Left lung (tissue), 10 donors: ENCODE results near the gene RPS27. TPM values are rescaled to one million over a fixed set of nuclear protein-coding genes. Genes with fewer than 3 reads are reported as not detected.
A peak's percentile ranks its signal among the peaks of the same experiment; 100 is the strongest.
"Not testable (repeated sequence)": the region's sequence is repeated elsewhere in the genome, so short reads cannot be mapped to it uniquely, and the experiment has no call there.

Experiments
- ATAC-seq: fragments of 200-7000 bp; cut with Tn5 transposase; one replicate; pipeline ENCODE4 v1.9.1; 2020; ENCODE audit warnings: moderate library complexity
- DNase-seq, 4 donors: peaks; one replicate each; pipeline ENCODE4 v3.0.0-alpha.2; 2013 to 2020
- H3K27ac ChIP-seq, 2 donors: fragments of 200-600 bp; sonication (generic) in 1 of 2; one replicate each; pipeline versions ENCODE4 v1.5.0 to v1.8.0; 2020 to 2021
- H3K27me3 ChIP-seq, 2 donors: fragments of 200-600 bp; sonication (generic) in 1 of 2; one replicate each; pipeline versions ENCODE4 v1.5.0 to v1.8.0; 2020 to 2021
- H3K36me3 ChIP-seq, 2 donors: fragments of 200-600 bp; sonication (generic) in 1 of 2; one replicate each; pipeline versions ENCODE4 v1.5.0 to v1.8.0; 2020 to 2021
- H3K4me1 ChIP-seq, 2 donors: fragments of 200-600 bp; one replicate each; pipeline ENCODE4 v1.8.0; 2021
- H3K4me3 ChIP-seq, 2 donors: fragments of 200-600 bp; sonication (generic) in 1 of 2; one replicate each; pipeline versions ENCODE4 v1.5.0 to v1.8.0; 2020 to 2021; ENCODE audit warnings: mild to moderate bottlenecking in 1 of 2
- H3K9me3 ChIP-seq, 2 donors: fragments of 200-600 bp; sonication (generic) in 1 of 2; one replicate each; pipeline versions ENCODE4 v1.5.0 to v1.8.0; 2020 to 2021
- CTCF ChIP-seq, 2 donors: fragments of 200-600 bp; sonication (generic) in 1 of 2; IDR thresholded peaks; one replicate each; pipeline versions ENCODE4 v1.5.0 to v1.8.0; 2021; ENCODE audit warnings: antibody characterized with exemption in 2 of 2
- intact Hi-C, 2 donors: fragments of 100-400 bp; cut with DNase I; formaldehyde crosslinking; loops; one replicate each; pipeline versions ENCODE4 v1.11.2 to v1.14.2; 2022
- polyA plus RNA-seq, 6 donors: library from polyadenylated mRNA; unstranded; fragments of 120-200 nt; gene quantifications; one replicate each; pipeline ENCODE4 v1.2.1, GENCODE V29; 2013; ENCODE audit not compliant: insufficient read length in 6 of 6
- total RNA-seq, 2 donors: library from RNA; stranded (reverse); fragmentation: NEBNext Ultra II Directional; extraction: Animal tissue kit (Norgen Biotek cat#: 25700); gene quantifications; one replicate each; pipeline ENCODE4 v1.2.1, GENCODE V29; 2021
- donor health status: DM: no; HTN: yes; CAD: no.
- donor health status: DM: no; HTN: no; CAD: no.

RPS27 gene
- total and polyA plus RNA-seq, 8 donors: 1,116 to 4,397 (median 3,805) TPM

GRCh38 chr1:153991151-153991630 lies 629 bp downstream of the RPS27 start:
- peak overlapping the region; percentile 62 to 76 for H3K4me3 ChIP-seq
- H3K4me1 ChIP-seq: peaks cover 22 to 39% of the 10 kb centered on the region in 2 donors
- no peaks in the 10 kb centered on the region for H3K27me3 ChIP-seq
- TF ChIP-seq CTCF (IDR thresholded peaks at IDR 0.05): no peak
- ATAC-seq: no peak
- H3K9me3 ChIP-seq: no peaks in the 10 kb centered on the region
- no peak for DNase-seq
- intact Hi-C loops: no loop called here
- H3K27ac ChIP-seq: peak overlapping the region; percentile 87 to 93
- H3K36me3 ChIP-seq: peaks cover 0 to 46% of the 10 kb centered on the region in 2 donors

GRCh38 chr1:153991806-153992205 lies 1.2 kb downstream of the RPS27 start:
- DNase-seq (no peak), ATAC-seq (no peak)
- Histone ChIP-seq H3K27ac (peak overlapping the region; percentile 87 to 93), H3K27me3 (no peaks in the 10 kb centered on the region), H3K4me3 (peak overlapping the region; percentile 62 to 76), H3K9me3 (no peaks in the 10 kb centered on the region), H3K4me1 (peaks cover 19 to 33% of the 10 kb centered on the region in 2 donors), H3K36me3 (peaks cover 0 to 48% of the 10 kb centered on the region in 2 donors)
- intact Hi-C loops: no loop called here
- no peak for TF ChIP-seq CTCF (IDR thresholded peaks at IDR 0.05)

- Histone ChIP-seq H3K27ac (no peak overlapping the region), H3K4me1 (peaks cover 14 to 27% of the 10 kb centered on the region in 2 donors), H3K9me3 (no peaks in the 10 kb centered on the region), H3K36me3 (peaks cover 0 to 48% of the 10 kb centered on the region in 2 donors), H3K27me3 (no peaks in the 10 kb centered on the region), H3K4me3 (no peak overlapping the region)
- ATAC-seq: no peak
- intact Hi-C loops: no loop called here
- TF ChIP-seq CTCF (IDR thresholded peaks at IDR 0.05): no peak
- no peak for DNase-seq
Observed at GRCh38 chr1:153995202-153995601, 4.6 kb downstream of the RPS27 start.

DNA sequence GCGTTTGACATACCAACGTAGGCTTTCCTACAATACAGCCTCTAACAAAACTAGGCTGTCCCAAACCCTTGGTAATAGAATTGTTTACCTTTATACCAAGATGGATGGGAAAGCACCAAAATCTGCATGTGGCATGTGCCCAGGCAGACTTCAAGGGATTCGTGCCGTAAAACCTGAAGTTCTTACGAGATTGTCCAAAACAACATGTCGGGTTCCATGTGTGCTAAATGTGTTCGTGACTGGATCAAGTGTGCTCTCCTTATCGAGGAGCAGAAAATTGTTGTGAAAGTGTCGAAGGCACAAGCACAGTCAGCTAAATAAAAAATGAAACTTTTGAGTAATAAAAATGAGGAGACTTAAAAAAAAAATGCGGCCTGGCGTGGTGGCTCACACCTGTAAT lies 5.1 kb downstream of the RPS27 start:
- H3K36me3 ChIP-seq: peaks cover 0 to 48% of the 10 kb centered on the region in 2 donors
- no peak overlapping the region for H3K4me3 ChIP-seq
- no peaks in the 10 kb centered on the region for H3K9me3 ChIP-seq
- H3K27me3 ChIP-seq: no peaks in the 10 kb centered on the region
- no peak for ATAC-seq
- no peak for DNase-seq
- peaks cover 14 to 27% of the 10 kb centered on the region in 2 donors for H3K4me1 ChIP-seq
- TF ChIP-seq CTCF (IDR thresholded peaks at IDR 0.05): no peak
- H3K27ac ChIP-seq: no peak overlapping the region
- intact Hi-C loops: no loop called here

DNA sequence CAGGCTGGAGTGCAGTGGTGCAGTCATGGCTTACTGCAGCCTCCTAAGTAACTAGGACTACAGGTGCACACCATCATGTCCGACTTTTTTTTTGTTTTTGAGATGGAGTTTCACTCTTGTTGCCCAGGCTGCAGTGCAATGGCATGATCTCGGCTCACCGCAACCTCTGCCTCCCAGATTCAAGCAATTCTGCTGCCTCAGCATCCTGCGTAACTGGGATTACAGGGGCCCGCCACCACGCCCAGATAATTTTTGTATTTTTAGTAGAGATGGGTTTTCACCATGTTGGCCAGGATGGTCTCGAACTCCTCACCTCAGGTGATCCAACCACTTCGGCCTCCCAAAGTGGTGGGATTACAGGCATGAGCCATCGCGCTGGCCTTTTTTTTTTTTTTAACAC lies 6.3 kb downstream of the RPS27 start:
- DNase-seq, ATAC-seq, intact Hi-C loops: not testable (repeated sequence)

GRCh38 chr1:154000420-154000819 lies 9.9 kb downstream of the RPS27 start:
- intact Hi-C loops: no loop called here
- DNase-seq (no peak), ATAC-seq (no peak)
- H3K4me1 ChIP-seq: no peaks in the 10 kb centered on the region
- H3K36me3 ChIP-seq: peaks cover 0 to 9% of the 10 kb centered on the region in 2 donors
- TF ChIP-seq CTCF (IDR thresholded peaks at IDR 0.05): no peak
- H3K4me3 ChIP-seq: no peak overlapping the region
- H3K9me3 ChIP-seq: no peaks in the 10 kb centered on the region
- H3K27ac ChIP-seq: no peak overlapping the region
- no peaks in the 10 kb centered on the region for H3K27me3 ChIP-seq

More for the DNA sequence above, 6.3 kb downstream of the RPS27 start:
- H3K27ac ChIP-seq, H3K27me3 ChIP-seq, H3K4me3 ChIP-seq, H3K9me3 ChIP-seq: not testable (repeated sequence)
- H3K4me1 ChIP-seq: peaks cover 9 to 19% of the 10 kb centered on the region in 2 donors
- peaks cover 0 to 44% of the 10 kb centered on the region in 2 donors for H3K36me3 ChIP-seq
